HEK293T (cell line): ENCODE results near the gene GRK1.

Source experiments
- BHLHE40 ChIP-seq: fragments of 450-650 bp; IDR thresholded peaks from 2 replicates; pipeline ENCODE4 v1.6.1; 2016; ENCODE audit warnings: mild to moderate bottlenecking, moderate library complexity, borderline replicate concordance
- CTBP1 ChIP-seq: fragments of 450-650 bp; IDR thresholded peaks from 2 replicates; pipeline ENCODE4 v1.6.1; 2016; ENCODE audit warnings: borderline replicate concordance
- SP1 ChIP-seq: fragments of 450-650 bp; IDR thresholded peaks from 2 replicates; pipeline ENCODE4 v1.6.1; 2017
- SUZ12 ChIP-seq: fragments of 450-650 bp; IDR thresholded peaks from 2 replicates; pipeline ENCODE4 v1.6.1; 2016; ENCODE audit warnings: mild to moderate bottlenecking
- TARDBP ChIP-seq: fragments of 450-650 bp; IDR thresholded peaks from 2 replicates; pipeline ENCODE4 v1.6.1; 2016

- TF ChIP-seq SP1, result no peak
- TF ChIP-seq SUZ12, result no peak
- no peak for TF ChIP-seq TARDBP
- TF ChIP-seq CTBP1, result no peak
- no peak for TF ChIP-seq BHLHE40
Observed at GRCh38 chr13:113648216-113648610, 18.8 kb upstream of the GRK1 start.
